Measurements from ENCODE around the gene ENC1.
A peak's percentile ranks its signal among the peaks of the same experiment; 100 is the strongest.
"Not testable (repeated sequence)": the region's sequence is repeated elsewhere in the genome, so short reads cannot be mapped to it uniquely, and the experiment has no call there.

The ENC1 gene, protein sequence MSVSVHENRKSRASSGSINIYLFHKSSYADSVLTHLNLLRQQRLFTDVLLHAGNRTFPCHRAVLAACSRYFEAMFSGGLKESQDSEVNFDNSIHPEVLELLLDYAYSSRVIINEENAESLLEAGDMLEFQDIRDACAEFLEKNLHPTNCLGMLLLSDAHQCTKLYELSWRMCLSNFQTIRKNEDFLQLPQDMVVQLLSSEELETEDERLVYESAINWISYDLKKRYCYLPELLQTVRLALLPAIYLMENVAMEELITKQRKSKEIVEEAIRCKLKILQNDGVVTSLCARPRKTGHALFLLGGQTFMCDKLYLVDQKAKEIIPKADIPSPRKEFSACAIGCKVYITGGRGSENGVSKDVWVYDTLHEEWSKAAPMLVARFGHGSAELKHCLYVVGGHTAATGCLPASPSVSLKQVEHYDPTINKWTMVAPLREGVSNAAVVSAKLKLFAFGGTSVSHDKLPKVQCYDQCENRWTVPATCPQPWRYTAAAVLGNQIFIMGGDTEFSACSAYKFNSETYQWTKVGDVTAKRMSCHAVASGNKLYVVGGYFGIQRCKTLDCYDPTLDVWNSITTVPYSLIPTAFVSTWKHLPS

DNA sequence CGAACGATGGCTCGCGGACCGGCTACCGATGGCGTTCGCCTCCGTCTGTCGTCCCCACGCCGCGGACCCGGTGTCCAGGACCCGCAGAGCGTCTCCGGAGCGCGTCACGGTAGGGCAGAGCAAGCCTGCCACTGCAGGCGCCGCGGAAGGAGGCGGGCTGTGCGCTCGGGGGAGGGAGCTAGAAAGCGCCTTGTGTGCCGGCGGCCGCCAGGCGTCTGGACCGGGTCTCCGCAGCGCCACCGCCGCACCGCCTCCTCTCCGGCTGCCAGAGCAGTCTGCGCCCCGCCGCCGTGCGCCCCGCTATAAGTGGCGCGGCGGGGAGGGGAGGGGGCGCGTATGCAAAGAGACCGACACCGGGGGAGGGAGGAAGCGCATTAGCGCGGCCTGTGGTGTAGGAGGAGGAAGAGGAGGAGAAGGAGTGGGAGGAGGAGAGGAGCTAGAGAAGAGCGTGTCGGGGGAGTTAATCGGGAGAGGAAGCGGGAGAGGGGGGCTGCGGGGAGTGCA is at the start of gene ENC1:
Gene ENC1, minus strand, starts transcription at position 279 of the 504 bp plus-strand sequence. CDS start 4,243 bp downstream, outside the sequence.
- peak in 3 of 4 experiments; percentile 54 to 68 (median 58) for DNase-seq (ENCODE audit: low read depth in 4 of 4, low spot score in 1 of 4)

DNA sequence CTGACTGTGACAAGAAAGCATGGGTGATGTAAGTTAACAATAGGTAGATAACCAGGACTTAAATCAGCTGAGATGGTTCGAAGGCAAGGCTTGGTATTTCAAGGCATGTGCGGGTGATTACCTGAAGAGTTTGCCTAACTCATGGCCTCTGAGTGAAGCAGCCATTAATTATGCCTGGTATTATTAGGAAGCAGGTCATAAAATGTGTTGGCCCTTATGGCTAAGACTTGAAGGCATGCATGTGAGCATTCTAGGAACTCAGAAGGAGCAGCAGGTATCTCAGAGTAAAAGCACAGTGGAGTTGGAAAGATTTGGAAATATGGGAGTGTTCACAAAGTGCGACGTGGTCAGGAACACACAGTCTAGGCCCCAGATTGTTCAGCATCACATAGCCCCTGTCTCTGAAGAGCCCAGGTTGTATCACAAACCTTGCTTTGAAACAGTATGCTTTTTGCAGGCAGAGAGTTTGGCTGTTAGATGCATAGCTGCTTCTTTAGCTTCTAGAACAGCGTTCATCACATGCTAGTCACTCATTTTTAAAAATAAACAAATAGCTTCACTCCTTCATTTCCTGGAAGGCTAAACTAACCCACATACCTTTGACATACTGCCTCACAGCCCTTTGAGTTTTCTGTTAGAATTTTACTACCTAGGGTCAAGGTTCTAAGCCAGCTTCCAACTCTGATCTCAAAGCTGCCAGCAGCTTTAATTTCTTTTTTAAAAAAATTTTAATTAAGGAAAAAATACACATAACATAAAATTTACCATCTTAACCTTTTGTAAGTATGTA is 46.6 kb upstream of the ENC1 start:
- DNase-seq (ENCODE audit: low read depth in 4 of 4, low spot score in 1 of 4), result no peak

DNA sequence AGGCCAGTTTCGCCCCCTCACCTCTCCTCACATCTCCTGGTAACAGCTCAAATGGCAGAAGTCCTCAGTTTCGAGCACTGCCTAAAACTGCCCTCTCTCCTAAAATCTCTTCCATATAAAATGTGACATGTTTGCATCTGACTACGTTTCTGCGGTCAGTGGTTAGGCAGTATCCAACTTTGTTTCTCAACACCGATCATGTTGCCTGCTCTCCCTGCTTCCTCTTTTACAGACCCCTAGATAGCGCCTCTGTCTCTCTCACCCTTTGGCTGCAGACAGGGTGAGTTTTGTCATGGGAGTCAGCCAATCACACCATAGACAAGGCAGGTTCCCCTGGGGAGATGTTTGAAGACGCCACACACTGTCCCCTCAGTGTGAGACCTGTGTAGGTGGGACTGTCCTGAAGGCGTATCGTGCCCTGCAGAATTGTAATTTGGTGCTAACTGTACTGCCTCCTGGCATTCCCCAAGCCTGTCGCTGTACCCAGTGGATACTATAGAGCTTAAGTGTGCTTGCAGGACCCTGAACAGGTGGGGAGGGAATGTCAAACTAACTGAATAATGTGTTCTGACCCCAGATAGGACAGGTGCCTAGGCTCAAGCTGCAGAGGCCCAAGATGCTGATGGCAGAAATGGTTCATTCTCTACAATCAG is 45.6 kb upstream of the ENC1 start:
- no peak for DNase-seq (ENCODE audit: low read depth in 4 of 4, low spot score in 1 of 4)

DNA sequence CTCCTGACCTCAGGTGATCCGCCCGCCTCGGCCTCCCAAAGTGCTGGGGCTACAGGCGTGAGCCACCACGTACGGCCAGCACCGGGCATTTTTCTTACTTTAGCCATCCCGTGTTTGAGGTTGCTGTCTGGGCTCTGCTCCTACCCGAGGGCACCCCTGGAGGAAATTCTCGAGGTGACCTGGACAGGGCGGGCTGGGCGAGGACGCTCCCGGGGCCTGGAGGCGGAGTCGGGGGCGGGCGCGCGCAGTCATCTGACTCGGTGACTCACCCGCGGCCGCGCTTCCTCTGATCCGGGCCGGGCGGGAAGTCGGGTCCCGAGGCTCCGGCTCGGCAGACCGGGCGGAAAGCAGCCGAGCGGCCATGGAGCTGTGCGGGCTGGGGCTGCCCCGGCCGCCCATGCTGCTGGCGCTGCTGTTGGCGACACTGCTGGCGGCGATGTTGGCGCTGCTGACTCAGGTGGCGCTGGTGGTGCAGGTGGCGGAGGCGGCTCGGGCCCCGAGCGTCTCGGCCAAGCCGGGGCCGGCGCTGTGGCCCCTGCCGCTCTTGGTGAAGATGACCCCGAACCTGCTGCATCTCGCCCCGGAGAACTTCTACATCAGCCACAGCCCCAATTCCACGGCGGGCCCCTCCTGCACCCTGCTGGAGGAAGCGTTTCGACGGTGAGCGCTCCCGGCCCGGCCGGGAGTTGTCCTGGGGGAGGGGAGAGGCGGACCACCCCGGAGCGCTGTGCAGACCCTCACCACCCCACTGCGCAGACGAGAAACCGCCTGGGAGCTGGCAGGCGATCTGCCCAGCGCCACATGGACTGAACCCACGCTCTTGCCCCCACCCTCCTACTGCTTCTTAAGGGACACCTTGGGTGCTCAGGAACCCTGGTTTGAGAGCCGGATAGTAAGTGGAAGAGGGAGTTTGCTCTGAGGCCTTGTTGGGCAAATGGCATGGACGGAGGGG is 44.6 kb upstream of the ENC1 start, which contains the start of gene HEXB:
Gene HEXB, plus strand, starts transcription at position 334 of the 952 bp plus-strand sequence. Its CDS starts 28 bp downstream, at position 362.
- DNase-seq (ENCODE audit: low read depth in 4 of 4, low spot score in 1 of 4), result peak; percentile 65 to 90 (median 72)

DNA sequence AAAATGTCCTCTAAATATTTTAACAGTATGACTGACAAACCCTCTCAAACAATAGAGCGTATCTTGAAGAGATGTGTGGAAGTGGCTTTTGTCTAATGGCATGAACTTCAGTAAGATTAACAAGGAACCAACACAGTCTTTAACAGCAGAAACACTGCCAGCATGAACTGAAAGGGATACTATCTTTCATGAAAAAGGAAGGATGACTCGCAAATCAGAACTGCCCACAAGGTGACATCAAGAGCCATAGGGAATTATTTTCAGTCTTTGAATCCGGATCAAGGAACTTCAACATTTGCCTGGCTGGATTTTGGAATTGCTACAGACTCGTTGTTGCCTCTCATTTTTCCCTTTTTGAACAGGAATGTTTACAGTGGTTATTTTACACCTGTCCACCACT is 39.4 kb upstream of the ENC1 start:
- DNase-seq (ENCODE audit: low read depth in 4 of 4, low spot score in 1 of 4), result no peak

DNA sequence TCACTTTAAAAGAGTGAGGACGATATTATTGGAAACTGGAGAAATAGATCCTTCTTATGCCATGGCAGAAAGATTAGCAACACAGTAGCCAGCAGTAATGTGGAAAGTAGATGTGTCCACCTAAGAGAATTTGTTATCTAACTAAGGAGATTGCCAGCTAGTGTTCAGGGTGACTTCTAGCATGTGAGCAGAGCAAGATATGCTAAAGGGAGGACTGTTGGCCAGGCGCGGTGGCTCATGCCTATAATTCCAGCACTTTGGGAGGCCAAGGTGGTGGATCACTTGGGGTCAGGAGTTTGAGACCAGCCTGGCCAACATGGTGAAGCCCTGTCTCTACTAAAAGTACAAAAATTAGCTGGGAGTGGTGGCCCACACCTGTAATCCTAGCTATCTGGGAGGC is 38.8 kb upstream of the ENC1 start:
- not testable (repeated sequence) for DNase-seq (ENCODE audit: low read depth in 4 of 4, low spot score in 1 of 4)

DNA sequence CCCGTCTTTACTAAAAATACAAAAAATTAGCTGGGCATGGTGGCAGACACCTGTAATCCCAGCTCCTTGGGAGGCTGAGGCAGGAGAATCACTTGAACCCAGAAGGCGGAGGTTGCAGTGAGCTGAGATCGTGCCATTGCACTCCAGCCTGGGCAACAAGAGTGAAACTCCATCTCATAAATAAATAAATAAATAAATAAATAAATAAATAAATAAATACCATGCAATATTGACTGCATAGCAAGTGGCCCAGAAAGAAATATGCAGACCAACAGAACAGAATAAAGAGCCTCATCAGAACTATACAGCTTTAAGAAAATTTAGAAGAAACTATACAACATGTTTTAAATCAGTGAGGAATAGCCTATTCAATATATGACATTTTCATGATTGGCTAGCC is 37.6 kb upstream of the ENC1 start:
- DNase-seq (ENCODE audit: low read depth in 4 of 4, low spot score in 1 of 4), result not testable (repeated sequence)

DNA sequence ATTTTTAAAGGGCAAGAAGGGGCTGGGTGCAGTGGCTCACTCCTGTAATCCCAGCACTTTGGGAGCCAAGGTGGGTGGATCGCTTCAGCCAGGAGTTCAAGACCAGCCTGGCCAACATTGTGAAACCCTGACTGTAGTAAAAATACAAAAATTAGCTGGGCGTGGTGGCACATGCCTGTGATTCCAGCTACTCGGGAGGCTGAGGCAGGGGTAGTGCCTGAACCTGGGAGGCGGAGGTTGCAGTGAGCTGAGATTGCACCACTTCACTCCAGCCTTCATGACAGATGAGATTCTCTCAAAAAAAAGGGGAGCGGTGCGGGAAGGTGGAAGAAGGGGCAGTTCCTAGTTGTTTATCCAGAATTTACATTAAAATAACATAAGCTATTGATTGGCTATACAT is 35.9 kb upstream of the ENC1 start:
- DNase-seq (ENCODE audit: low read depth in 4 of 4, low spot score in 1 of 4), result not testable (repeated sequence)

DNA sequence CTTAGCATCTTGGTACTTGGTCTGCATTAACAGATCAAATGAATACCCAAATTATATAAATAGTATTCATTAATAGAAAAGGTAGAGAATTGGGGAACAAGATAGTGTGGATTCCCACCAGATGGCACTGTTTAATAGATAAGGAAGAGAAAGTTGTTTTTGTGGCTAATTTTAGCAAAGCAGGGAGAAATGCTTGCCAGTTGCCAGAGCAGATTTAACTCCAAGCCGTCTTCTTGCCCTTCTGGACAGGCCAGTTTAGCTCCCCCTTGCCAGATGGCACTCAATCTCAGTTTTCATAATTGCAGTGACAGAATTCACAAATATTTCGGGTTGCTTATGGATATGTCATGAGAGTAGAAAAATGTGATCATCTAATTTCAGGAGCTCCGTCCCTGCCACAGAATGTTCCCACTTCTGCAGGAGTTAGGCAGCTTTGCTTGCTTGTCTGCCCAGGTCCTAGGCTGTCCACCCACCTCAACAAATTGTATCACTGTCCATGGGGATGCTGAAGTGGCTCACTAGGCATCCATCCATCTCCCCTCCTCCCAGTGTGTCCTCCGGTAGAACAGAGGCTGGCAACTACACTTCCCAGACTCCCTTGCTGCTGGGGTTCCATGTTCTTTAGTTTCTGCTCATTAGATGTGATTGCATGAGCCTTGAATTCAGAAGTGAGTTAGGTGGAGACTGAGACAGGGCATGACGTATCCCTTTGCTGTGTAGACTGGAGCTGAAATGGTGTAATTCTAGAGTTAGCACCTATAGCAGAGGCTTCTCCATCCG is 32.7 kb upstream of the ENC1 start:
- no peak for DNase-seq (ENCODE audit: low read depth in 4 of 4, low spot score in 1 of 4)

DNA sequence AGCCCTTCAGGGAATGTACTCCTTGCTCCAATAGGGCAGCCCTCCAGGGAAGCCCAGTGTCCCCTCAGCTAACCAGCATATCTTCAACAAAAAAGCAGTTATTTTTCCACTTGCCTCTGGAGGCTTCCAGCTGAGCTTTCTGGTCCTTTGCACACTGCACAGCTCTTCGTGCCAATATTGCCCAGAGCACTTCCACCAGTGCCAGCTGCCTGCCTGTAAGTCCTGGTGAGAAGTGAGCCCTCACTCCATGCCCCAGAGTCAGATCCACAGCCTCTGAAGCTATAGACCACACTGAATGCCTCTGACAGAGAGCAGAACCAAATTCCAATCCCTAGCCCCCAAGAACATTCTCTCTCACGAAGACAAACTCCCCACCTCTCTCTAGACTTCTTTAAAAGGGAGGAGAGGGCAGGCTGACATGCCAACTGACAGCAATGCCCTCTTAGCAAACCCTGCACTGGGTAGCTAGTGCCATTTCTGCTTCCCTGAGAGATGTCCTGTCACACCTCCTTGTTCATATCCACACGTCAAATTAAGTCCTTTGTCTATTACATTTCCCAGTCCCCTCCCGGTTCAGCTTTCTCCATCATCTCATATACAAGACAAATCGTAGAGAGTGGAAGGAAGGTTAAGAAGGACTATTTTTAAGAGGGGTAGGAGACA is 31.8 kb upstream of the ENC1 start:
- no peak for DNase-seq (ENCODE audit: low read depth in 4 of 4, low spot score in 1 of 4)

DNA sequence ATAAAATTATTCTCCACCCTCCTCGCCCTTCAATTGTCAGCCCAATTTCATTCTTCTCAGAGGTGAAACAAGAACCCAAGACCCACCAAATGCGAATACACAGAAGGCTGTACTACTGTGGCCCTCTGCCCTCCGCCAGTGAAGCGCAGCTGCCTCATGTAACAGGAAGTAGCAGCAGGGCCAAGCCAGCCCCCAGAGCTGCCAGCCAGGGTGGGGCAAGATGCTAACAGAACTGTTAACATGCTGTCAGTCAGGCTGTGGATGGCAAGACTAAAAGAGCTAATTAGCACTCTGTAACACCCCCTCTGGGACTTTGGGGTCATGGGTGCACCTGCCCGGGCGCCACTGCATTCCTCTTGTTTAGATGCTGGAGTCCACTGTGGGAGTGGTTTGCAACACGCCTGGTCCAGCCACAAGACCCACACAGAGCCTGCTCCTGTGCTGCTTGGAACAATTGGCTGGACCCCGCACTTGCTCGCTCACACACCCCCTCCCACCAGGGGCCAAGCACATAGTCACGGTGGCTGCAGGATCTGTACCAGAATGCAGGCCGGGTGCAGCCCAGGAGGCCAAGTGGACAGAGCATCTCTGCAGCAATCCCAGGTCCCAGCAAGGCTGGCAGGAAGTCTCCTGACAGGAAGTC is 30.0 kb upstream of the ENC1 start:
- DNase-seq (ENCODE audit: low read depth in 4 of 4, low spot score in 1 of 4), result no peak

DNA sequence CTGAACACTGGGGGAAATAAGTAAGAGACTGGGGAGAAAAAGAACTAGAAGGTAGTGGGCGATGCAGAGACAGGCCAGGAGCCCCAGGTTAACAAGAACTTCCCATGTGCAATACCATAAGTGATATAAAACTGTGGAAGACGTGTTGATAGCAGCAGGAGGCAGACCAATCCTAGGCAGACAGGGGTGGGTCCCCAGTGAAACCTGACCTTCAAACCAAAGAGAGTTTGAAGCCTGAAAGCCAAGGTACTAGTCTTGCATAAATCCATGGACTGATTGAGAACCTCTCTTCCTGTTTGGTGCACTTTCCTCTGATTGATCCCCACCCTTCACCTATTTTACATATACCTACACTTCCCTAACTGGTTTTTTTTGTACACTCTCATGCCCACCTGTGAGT is 29.3 kb upstream of the ENC1 start:
- DNase-seq (ENCODE audit: low read depth in 4 of 4, low spot score in 1 of 4), result no peak

DNA sequence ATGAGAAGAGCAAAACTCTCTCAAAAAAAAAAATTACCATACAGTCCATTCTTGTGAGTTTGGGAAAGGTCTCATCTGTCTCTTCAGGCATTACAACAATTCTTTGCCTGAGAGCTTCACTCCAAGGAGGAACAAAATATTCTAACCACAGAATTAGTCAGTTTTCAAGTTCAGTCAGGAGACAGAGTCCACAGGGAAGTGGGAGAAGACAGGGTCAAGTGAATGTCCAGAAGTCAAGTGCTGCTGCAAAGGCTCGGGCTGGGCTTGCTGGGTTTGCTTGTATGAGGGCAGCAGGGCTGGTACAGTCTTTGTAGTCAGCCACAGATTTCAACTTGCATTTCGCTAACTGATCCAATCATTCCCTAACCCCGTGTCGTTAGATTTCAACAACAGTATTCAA is 26.9 kb upstream of the ENC1 start:
- DNase-seq (ENCODE audit: low read depth in 4 of 4, low spot score in 1 of 4), result no peak

DNA sequence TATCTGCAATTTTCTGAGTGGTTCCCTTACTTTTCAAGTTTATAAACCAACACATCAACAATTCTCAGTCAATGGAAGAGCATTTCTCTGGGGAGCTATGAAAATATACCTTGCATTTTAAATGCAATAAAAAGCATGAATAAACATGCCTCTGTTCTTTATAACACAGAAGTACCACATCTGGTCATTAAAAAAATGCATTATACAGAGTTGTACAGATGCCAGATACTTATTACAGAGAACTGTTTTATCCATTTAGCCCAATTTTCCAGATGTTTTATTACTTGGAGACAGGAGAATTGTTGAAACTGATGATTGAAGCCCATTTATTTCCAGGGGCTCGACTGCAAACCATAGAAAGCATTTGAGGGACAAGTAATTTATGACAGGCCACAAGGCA is 25.3 kb upstream of the ENC1 start:
- no peak for DNase-seq (ENCODE audit: low read depth in 4 of 4, low spot score in 1 of 4)

DNA sequence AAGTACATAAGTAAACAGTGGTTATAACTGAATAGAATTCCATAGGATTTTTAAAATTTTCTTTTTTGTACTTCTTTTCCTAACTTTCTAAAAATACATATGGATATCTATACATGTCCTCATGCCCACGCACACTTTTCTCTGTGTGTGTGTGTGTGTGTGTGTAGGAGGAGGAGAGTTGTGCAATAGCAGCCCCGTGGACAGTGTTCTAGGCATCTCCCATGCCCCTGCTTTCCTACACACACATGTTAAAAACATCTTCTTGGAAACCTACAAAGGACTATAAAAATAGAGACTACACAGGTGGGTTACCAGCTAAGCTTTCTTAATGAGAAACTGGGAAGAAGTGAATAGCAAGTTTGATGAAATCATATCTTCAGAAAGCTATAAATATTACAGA is 24.7 kb upstream of the ENC1 start:
- DNase-seq (ENCODE audit: low read depth in 4 of 4, low spot score in 1 of 4), result no peak

DNA sequence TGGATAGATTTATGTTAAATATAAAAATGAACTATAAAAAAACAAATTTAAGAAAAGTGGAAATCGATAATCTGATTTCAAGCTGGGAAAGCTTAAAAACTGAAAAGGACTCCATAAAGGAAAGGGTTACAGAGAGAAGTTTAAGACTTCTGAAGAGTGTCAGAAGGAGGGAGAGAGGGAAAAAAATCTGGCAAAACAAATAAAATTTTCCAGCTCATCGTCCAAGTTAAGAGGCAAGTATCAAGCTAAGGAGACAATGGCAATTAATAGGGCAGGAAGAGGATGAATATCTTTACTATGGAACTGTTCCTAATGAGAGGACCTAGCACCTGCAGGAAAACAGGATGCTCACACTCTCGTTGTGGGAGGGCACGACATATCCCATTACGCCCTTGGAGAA is 24.0 kb upstream of the ENC1 start:
- no peak for DNase-seq (ENCODE audit: low read depth in 4 of 4, low spot score in 1 of 4)

DNA sequence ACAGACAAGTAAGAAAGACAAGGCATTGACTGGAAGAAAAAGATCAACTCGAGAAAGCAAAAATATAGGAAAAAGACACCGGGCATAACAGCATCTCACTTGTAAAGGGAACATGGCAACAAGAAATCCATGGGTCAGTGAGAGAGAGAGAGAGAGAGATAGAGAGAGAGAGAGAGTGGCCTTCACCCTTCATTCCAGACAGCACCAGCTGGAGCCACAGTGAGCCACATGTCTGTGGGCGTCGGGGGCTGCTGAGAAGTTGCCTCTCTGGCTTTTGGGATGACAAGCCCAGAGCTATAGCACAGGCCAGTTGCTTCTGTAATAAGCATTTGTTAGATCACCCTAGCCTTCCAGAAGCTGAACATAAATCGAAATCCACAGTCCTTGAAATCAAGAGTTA is 20.3 kb upstream of the ENC1 start:
- DNase-seq (ENCODE audit: low read depth in 4 of 4, low spot score in 1 of 4), result no peak

DNA sequence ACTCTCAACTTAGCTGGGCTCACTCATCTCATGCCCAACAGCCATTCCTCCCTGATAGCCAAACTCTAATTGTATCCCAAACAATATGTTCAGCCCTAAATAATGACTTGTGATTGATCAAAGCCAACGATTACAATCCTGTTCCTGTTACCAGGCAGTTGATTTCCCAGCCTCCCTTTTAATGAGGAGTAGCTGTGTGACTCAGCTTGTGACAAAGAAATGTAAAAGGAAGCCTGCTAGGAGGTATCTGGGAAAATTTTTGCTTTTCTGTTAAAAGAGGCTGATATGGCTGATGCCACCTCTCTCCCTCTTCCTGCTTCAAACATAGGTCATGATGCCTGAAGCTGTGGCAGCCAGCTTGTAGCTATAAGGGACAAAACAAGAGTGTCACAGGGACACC is 19.6 kb upstream of the ENC1 start:
- no peak for DNase-seq (ENCODE audit: low read depth in 4 of 4, low spot score in 1 of 4)

Data from stimulated activated CD4-positive, alpha-beta T cell treated with anti-CD3 and anti-CD28 coated beads, Interleukin-1b, Interleukin-23, amount 100 ng/mL, for 24 hours (primary cell).